GM19467 (cell line): ENCODE measurements around the gene FOXA3.
A peak's percentile ranks its signal among the peaks of the same experiment; 100 is the strongest.

Experiments
- ATAC-seq: cut with Tn5 transposase; IDR thresholded peaks from one replicate; pipeline ENCODE4 v1.9.1; 2021; ENCODE audit warnings: mild to moderate bottlenecking, moderate library complexity; ENCODE audit not compliant: unreplicated experiment

FOXA3 gene

GRCh38 chr19:45872095-45872919 lies 8.2 kb downstream of the FOXA3 start:
- no peak for ATAC-seq

DNA sequence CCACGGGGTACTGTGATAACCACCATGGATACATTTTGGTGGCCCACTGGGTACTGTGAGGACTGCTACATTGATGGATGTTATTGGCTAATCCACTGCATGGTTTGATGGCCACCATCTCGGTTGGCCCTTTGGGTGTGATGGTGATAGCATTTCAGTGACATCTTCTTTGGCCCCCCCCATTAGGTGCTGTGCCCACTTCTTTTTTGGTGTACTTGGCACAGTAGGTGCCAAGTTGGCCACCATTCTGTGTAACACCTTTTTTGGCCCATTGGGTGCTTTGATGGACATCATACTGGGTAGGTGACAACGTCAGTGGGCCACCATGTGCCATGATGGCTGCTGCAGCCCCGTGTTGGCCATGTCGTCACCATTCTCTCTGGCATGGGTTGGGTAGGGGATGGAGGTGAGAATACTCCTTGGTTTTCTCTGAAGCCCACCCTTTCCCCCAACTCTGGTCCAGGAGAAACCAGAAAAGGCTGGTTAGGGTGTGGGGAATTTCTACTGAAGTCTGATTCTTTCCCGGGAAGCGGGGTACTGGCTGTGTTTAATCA lies 9.2 kb downstream of the FOXA3 start:
- no peak for ATAC-seq

DNA sequence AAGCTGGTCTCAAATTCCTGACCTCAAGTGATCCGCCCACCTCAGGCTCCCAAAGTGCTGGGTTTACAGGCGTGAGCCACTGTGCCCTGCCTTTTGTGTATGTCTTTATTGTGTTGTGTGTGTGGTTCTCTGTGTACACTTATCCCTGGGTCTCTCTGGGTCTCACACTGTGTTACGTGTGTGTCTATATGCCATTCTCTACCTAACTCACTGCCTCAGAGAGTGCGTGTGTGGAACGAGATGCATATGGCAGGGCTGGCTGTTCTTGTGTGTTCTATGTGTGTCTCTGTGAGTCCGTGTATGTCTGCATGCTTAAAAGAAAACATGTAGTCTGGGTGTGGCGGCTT lies 10.5 kb downstream of the FOXA3 start:
- no peak for ATAC-seq

DNA sequence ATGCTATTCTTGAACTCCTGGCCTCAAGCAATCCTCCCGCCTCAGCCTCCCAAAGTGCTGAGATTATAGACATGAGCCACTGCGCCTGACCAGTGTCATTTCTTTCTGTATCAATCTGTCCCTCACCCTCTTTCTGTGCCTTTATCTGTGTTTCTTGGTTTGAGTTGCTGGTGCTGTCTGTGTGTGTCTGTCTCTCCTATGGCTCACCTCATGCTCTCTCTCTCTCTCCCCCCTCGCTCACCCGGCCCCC lies 12.0 kb downstream of the FOXA3 start:
- no peak for ATAC-seq

DNA sequence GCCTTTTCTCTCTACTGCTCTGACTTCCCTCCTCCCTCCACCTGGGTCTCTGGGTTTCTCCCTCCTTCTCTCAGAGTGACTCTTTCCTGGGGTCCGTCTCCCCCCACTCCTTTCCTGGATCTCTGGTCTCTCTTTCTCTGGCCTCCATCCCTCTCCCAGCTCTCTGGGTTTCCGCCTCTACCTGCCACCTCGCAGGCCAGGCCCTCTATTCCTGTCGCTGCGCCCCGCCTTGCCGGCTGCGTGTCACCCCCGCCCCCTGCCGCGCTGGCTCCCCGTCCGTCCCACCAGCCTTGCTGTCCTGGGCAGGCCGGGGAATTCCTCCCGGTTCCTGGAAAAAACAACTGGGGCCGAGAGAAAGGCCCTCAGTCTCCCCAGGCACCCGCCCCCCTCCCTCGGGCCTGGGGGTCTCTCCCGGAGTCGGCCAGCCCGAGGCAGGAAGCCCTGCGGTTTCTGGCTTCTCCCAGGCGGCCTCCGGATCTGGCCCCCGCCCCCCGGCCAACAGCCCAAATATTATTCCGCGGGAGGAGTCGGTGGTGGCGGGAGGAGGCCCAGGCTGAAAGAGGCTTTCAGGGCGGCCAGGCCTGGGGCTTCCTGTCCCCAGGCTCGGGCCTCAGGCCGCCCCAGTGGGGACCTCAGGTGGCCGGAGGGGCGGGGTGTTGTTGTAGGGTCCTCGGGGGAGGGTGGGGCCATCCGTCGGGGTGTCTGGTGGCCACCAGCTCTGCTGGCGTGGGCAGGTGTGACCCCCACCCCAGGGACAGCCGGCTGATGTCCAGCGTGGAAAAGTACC lies 12.5 kb downstream of the FOXA3 start:
- ATAC-seq: no peak

DNA sequence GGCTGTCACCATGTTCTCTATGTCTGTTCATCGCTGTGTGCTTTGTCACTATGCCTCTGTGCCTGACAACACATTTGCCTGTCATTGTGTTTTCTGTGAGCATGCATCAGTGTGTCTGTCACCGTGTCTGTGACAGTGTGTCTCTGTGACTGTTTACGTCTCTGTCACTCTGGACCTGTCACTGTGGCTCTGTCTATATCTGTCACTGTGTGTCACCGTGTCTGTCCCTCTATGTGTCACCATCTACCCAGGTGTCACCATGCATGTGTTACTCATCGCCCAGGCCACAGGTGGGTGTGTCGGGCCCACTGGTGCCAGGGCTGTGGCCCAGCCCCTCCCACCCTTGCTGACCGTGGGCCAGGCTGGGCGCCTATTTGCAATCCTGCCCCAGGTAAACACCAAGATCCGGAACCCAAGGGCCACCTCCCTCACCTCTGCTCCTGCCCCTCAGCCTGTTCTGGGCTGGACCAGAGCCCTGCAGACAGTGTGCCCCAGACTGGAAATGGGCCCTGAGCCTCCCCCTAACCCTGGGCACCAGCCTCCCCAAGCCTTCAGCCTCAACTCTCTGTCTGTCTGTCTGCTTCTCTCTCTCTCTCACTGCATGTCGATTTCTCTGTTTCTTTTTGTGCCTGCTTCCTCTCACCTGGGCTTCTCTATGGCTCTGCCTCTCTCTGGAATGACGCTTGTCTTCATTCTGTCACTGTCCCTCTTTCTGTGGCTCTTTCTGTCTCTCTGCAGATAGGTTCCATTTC lies 14.1 kb downstream of the FOXA3 start:
- ATAC-seq: no peak

DNA sequence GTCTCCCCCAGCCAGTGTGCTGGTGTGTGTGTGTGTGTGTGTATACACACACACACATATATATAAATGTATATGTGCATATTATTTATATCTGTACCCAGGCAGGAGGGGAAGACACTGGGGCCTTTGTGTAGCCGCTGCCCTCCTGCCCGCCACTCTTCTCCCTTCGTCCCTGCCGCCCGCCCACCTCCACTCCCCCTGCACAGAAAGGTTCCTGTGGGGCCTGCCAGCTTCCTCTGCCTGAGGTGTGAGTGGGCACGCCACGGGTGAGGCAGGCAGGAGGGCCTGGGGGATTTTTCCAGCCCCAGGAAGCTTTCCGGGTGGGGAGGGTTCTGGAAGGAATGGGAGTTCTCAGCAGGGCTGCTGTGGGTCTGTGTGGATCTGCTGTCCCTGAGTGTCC lies 14.9 kb downstream of the FOXA3 start:
- ATAC-seq: no peak

DNA sequence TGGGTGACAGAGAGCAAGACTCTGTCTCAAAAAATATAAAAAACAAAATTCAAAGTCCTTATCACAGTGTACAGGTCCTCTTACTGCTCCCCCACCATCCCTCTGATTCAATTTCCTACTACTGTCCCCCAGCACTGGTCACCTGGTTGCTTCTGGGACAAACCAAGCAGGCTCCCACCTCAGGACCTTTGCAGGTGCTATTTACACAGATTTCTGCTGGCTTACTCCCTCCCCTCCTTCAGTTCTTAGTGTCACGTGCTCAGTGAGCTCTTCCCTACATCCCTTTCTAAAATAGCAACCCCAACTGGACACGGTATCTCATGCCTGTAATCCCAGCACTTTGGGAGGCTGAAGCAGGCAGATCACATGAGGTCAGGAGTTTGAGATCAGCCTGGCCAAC lies 15.8 kb downstream of the FOXA3 start:
- ATAC-seq: no peak

- ATAC-seq: no peak
These were observed 17.2 kb downstream of the FOXA3 start for GRCh38 chr19:45881082-45881908.

DNA sequence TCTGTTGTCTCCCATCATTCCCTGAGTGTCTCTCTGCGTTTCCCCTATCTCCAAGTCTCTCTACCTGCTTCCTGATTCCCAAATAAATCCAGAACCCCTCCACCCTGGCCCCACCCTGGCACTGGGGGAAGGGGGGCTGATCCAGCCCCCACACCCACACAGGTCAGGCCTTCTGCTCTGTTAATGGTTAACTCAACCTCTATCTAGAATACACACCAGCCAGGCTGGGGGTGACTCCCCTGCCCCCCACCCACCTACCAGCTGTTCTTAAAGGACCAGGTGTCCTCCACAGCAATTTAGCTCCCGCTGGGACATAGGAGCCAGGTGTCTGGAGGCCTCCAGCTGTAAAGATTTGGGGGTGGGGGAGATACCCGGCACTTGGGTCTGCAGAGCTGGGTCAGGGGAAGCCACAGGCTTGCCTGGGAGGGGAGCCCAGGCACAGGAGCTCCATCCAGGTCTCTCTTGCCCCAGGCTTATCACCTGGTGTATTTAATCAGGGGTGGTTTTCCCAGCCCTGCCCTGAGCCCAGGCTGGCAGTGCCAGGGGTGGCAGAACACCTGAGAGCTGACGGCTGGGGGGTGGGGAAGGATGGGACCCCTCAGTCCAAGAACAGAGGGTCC lies 17.9 kb downstream of the FOXA3 start:
- no peak for ATAC-seq

DNA sequence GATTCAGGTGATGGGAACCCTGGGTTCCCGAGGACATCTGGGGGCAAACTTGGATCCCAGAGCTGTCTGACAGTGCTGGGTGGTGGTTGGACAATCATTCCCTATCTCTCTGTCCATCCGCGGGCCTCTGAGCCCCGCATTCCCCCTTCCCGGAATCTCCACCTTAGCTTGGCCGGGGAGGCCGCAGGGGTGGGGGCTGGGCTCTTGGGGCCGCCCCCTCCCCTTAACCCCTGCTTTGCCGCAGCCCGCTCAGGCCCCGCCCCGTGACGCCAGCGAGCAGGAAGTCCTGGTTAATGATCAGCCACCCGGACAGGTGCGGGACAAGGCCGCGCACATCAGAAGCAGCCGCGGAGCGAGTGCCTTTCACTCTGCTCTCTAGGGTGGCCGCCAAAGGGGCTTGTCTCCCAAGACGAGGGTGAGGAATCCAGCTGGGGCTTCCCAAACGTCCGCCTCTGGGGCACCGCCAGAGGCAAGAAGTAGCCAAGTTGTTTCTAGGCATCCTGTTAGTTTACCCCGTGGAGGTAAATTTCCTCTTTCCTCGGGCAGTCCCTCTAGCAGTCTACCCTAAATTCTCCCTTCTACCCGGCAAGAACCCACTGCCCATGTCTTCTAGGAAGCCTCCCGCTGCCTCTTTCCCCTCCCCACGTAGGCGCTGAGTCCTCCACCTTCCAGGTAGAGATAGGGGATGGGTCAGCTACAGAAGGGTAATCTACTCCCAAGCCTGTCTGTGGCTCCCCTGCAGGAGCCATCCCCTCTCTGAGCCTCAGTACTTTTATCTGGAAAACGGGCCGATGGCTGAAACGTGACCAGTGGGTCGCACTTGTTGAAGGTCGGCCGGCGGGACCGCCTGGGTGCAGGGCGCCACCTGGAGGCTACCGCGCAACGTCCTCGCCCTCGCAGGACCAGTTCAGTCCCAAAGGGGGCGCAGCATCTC lies 18.8 kb downstream of the FOXA3 start:
- ATAC-seq: peak; percentile 30

GRCh38 chr19:45883586-45883880 lies 19.4 kb downstream of the FOXA3 start:
- no peak for ATAC-seq

GRCh38 chr19:45883881-45884681 lies 20.0 kb downstream of the FOXA3 start:
- ATAC-seq: no peak

- no peak for ATAC-seq
These were observed 20.8 kb downstream of the FOXA3 start for GRCh38 chr19:45884682-45885555.

DNA sequence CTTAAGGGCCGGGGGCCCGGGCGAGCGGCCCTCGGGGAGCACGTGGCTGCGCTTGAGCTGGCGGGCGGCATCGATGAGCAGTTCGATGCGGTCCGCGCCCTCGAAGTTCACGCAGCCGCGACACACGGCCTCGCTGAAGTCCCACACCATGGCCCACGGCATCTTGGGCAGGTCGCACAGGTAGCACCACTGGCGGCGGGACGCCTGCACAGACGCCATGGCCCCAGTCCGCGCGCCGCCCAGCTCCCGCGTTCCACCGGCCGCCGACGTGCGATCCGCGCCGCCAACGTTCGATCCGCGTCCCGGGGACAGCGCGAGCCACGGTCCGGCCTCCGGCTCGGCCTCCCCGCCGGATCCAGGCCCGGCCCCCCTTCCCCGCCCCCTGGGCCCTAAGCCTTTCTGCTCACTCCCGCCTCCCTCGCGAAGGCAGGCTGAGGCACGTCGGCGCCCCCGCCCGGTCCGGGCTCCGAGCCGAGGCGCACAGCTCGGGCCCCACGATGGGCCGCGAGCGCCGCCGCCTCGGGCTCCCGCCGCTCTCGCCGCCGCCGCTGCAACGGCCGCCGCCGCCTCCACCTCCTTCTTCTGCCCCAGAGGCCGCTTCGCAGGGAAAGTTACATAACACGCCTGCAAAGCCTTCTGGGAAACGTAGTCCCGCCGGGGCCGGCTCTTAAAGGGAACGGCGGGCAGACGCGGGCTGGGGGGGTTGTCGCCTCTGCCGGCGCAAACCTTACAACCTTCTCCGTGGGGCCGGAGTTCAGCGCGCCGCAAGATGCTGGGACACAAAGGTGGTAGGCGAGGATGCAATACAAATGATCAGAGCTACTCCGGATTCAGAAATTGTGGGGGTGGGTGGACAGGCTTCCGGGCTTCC lies 21.7 kb downstream of the FOXA3 start, which contains the start of gene IRF2BP1:
TSS of gene IRF2BP1 (minus strand) at position 586 of the 871 bp plus-strand sequence. CDS start at position 219, 367 bp downstream.
- ATAC-seq: peak; percentile 35

- peak; percentile 38 for ATAC-seq
These were observed 22.5 kb downstream of the FOXA3 start for GRCh38 chr19:45886427-45887199.
